GM12873 (cell line): ENCODE results near the gene ADD1.

Source experiments
- TF ChIP-seq, protein P1 (sequence below): IDR thresholded peaks from 2 replicates; pipeline ENCODE4 v1.5.1; 2012; ENCODE audit warnings: low read depth, mild to moderate bottlenecking, moderate library complexity, low read length, control low read depth; ENCODE audit not compliant: insufficient read depth; ENCODE audit errors: missing control alignments

Gene ADD1

DNA sequence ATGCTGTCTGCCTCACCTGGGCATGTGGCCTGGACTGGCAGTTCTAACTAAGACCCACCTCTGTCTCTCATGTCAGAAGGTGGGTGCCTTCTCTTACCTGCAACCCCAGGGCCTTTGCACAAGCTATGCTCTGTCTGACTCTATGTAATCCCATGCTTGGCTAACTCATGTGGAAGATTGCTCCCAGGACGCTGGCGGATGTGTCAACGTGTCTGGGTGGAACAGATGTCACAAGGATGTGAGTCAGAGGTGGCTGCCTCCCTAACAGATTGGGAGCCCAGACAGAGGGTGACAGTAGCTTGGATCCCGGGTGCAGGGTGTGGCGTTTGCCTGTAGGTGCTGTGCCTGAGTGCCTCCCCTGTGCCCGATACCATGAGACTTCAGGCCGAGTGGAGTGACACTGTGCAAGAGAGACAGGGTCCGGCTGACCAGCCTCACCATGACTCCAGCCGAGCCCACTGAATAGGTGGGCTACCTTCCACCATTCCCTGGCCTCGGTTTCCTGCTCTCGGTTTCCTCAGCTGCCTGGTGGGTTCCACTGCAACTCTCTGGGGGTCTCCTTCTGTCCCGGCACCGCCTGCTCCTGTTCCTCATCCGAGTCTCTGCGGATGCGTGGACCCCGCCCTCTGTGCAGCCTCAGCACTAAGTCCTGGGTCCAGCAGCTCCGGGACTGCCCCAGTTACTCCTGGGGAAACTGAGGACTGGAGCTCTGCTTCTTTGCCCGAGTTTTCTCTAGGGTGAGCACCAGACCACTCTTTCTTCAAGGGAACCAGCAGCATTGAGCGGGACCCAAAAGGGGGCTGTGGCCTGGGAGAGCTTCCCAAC, 39.8 kb upstream of the ADD1 start:
- TF ChIP-seq, protein P1, sequence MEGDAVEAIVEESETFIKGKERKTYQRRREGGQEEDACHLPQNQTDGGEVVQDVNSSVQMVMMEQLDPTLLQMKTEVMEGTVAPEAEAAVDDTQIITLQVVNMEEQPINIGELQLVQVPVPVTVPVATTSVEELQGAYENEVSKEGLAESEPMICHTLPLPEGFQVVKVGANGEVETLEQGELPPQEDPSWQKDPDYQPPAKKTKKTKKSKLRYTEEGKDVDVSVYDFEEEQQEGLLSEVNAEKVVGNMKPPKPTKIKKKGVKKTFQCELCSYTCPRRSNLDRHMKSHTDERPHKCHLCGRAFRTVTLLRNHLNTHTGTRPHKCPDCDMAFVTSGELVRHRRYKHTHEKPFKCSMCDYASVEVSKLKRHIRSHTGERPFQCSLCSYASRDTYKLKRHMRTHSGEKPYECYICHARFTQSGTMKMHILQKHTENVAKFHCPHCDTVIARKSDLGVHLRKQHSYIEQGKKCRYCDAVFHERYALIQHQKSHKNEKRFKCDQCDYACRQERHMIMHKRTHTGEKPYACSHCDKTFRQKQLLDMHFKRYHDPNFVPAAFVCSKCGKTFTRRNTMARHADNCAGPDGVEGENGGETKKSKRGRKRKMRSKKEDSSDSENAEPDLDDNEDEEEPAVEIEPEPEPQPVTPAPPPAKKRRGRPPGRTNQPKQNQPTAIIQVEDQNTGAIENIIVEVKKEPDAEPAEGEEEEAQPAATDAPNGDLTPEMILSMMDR, result no peak

DNA sequence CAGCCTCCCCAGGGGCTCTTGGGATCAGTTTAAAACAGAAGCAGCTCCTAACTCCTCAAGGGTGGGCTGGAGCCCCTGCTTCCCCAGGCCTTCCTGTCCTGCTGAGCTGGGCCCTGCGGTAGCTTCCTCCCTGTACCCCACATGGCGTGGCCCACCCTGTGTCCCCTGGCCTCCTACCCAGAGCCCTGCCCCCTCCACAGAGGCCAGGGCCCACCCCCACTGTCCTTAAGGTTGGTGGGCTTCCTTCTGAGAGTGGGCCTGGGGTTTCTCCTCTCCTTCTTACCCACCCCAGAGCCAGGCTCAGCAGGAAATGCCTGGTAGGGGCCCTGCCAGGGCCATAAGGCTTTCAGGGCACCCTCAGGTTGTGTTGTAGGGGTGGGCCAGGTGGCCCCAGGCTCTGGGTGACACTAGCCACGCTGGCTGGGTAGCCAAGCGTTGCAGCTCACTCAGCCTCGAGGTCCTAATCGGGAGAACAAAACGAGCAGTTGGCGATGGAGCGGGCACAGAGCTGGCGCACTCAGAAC, 39.1 kb upstream of the ADD1 start:
- TF ChIP-seq, protein P1, result no peak

DNA sequence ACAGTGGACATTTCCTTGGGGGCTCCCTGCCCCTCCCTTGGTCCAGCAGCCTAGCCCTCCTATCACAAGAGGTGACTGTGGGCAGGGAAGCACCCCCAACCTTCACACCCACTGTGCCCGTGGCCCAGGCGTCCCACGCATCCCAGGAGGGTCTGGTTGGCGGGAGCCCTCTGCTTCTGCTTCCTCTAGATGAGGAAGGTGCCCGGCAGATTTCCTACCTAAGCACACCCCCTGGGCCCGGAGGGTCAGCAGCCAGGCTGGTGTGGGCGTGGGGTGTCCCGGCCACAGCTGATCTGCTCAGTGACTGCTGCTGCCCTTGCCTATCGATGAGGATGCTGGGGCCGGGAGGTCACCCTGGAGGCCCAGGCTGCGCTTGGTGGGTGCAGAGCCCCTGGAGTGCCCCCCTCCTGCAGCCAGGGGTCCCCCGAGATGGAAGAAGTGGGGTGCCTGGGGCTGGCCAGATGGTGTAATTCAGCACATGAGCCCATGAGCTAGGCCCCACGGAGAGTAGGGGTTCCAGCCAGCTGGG, 38.6 kb upstream of the ADD1 start:
- TF ChIP-seq, protein P1, result no peak

DNA sequence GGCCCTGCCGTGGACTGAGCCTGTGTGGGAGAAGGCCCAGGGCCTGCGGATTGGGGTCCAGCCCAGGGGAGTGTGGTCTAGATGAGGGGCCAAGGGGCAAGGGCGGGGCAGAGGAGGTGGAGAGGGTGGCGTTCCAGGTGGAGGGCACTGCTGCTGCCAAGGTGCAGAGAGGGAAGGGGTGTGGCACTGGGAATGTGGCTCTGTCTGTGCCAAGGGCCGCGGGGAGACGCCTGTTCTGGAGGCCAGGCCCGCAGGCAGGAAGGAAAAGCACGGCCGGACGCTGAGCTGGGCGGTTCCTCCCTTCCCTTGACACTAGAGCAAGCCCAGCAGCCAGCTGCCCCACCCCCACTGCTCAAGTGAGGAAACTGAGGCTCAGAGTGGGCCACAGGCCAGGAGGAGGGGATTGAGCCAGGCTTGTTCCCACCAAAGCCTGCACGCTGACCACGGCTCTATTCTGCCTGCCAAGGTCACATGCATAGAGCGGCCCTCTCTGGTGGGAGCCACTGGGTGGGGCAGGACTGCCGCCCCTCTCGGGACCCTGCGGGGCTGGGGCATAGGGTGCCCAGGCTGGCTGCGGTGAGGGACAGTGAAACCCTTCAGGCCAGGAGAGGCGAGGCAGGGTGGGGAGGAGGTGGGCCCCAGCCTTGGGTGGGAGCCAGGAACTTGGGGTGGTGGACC, 37.8 kb upstream of the ADD1 start:
- TF ChIP-seq, protein P1, result no peak

DNA sequence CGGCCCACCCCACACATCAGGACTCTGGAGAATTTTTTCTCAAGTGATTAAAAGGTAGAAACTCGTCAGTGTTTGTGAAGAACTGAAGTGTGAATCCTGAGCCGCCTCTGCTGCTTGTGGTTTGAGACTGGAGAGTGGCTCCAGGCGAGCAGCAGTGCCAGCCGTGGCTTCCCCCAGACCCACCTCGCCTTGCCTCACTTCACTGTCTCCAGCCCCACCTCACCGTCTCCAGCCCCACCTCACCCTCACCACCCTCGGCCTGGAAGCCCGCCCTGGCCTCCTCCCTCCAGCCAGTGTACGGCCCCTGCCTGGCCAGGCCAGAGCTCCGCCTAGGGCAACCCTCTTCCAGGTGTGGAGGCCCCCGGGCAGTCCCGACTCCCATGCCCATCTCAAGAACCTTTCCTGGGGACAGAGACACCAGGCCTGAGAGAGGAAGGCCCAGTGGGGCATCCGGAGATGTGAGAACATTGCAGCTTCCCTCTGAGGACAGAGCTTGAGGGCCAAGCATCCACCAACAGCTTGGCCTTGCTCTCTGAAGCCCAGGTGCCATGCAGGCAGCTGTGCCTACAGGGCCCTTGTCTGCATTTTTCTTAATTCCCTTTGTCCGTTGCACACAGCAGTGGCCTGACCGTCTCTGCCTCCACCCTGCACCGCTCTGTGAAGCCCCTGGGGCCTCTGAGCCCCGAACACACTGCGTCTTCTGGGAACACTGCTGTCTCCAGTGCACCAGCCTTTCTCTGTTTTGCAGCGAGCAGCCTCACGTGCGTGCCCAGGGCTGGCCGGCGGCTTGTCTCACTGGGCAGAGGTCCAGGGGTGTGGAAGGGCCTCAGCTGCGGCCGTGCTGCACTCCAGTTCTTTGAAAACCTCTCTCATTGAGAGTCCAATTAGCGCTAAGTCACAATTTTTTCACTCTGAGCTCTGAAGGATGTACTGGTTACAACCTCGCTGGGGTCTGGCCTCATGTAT, 37.0 kb upstream of the ADD1 start:
- TF ChIP-seq, protein P1, result no peak

DNA sequence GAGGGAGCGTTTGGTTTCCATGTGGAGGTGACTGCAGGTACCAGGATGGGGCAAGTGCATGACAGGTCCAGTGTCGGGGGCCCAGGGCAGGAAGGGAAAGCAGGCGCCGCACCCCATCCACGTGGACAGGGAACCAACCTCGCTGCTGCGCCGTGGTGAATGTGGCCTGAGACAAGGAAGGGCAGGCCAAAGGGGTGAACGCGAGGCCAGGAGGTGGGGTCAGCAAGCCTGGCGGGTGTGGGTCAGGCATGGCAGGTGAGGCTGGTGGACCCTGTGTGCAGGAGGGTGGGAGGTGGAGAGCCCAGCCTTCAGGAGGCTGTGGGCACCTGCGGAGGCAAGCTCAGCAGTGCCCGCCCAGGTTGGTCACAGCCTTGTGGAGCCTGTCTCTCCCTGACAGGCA, 36.1 kb upstream of the ADD1 start:
- TF ChIP-seq, protein P1, result no peak
